ENCODE data around the gene RBBP6.

The RBBP6 gene

GRCh38 chr16:24543949-24544348, 4.6 kb downstream of the RBBP6 start:
- 0 out of 2 replicates have a peak overlapping the region, but pooled peaks have one; percentile 14 for H3K4me3 ChIP-seq (ENCODE audit: low read depth, low read length)
- TF ChIP-seq CTCF (IDR thresholded peaks at IDR 0.05; ENCODE audit: low read depth, low read length): no peak

- TF ChIP-seq CTCF (IDR thresholded peaks at IDR 0.05; ENCODE audit: low read depth, low read length): no peak
- no peak overlapping the region for H3K4me3 ChIP-seq (ENCODE audit: low read depth, low read length)
Measured at GRCh38 chr16:24544640-24545039, 5.3 kb downstream of the RBBP6 start.

- no peak for TF ChIP-seq CTCF (IDR thresholded peaks at IDR 0.05; ENCODE audit: low read depth, low read length)
- H3K4me3 ChIP-seq (ENCODE audit: low read depth, low read length): no peak overlapping the region
Measured at GRCh38 chr16:24550295-24550694, 10.9 kb downstream of the RBBP6 start.

GRCh38 chr16:24552705-24553246, 13.4 kb downstream of the RBBP6 start:
- TF ChIP-seq CTCF (IDR thresholded peaks at IDR 0.05; ENCODE audit: low read depth, low read length): no peak
- H3K4me3 ChIP-seq (ENCODE audit: low read depth, low read length): no peak overlapping the region

- no peak overlapping the region for H3K4me3 ChIP-seq (ENCODE audit: low read depth, low read length)
- no peak for TF ChIP-seq CTCF (IDR thresholded peaks at IDR 0.05; ENCODE audit: low read depth, low read length)
Measured at GRCh38 chr16:24553983-24554382, 14.6 kb downstream of the RBBP6 start.

GRCh38 chr16:24555346-24555872, 16.0 kb downstream of the RBBP6 start:
- H3K4me3 ChIP-seq (ENCODE audit: low read depth, low read length): no peak overlapping the region
- TF ChIP-seq CTCF (IDR thresholded peaks at IDR 0.05; ENCODE audit: low read depth, low read length): no peak

GRCh38 chr16:24562811-24563210, 23.4 kb downstream of the RBBP6 start:
- no peak for TF ChIP-seq CTCF (IDR thresholded peaks at IDR 0.05; ENCODE audit: low read depth, low read length)
- H3K4me3 ChIP-seq (ENCODE audit: low read depth, low read length): no peak overlapping the region

Data from WI38 (cell line).